Endothelial cell of umbilical vein (primary cell): ENCODE results near the gene MED22. TPM values are rescaled to one million over a fixed set of nuclear protein-coding genes. Genes with fewer than 3 reads are reported as not detected.
A peak's percentile ranks its signal among the peaks of the same experiment; 100 is the strongest.

ENCODE experiments used
- BruUV-seq: library from RNA; stranded (reverse); fragments of 400-500 nt; replicated peaks from 2 replicates; lab custom pipeline; 2021; lab: Mats Ljungman, UMichigan
- CTCF ChIA-PET: fragments of 300-600, 350-600 bp; sonication (Branson Sonifier 250); formaldehyde crosslinking; loops from one replicate; lab custom pipeline; 2021; ENCODE audit warnings: antibody characterized with exemption, inconsistent platforms; lab: Charles Lee
- POLR2A ChIA-PET: fragments of 300-600, 350-600 bp; sonication (Branson Sonifier 250); formaldehyde crosslinking; loops from one replicate; lab custom pipeline; 2021; ENCODE audit warnings: antibody characterized with exemption, inconsistent platforms; lab: Charles Lee
- DNase-seq: peaks from one replicate; pipeline ENCODE4 v3.0.0-alpha.2; 2011; ENCODE audit warnings: low read depth, low spot score
- FAIRE-seq: peaks from 2 replicates; lab custom pipeline; 2011; peaks lifted over from hg19 to GRCh38; lab: Jason Lieb, UNC
- H2AFZ ChIP-seq: 2 replicates; pipeline ENCODE4 v1.6.0; 2012; ENCODE audit warnings: low read depth, low read length, control low read depth, inconsistent platforms
- H3K27ac ChIP-seq: 2 replicates; pipeline ENCODE4 v1.5.1; 2011; ENCODE audit warnings: low read depth, mild to moderate bottlenecking, control low read depth, low read length, moderate library complexity; ENCODE audit not compliant: insufficient read depth
- H3K27me3 ChIP-seq, 2 experiments: 2 replicates each; pipeline versions ENCODE4 v1.6.0 to v1.6.1; 2011; ENCODE audit warnings: low read length in 2 of 2, mixed read lengths in 1 of 2; ENCODE audit not compliant: control insufficient read depth in 2 of 2, insufficient read depth in 2 of 2
- H3K36me3 ChIP-seq, 2 experiments: 2 replicates in 1 of 2; 3 replicates in 1 of 2; pipeline ENCODE4 v1.5.1; 2011; ENCODE audit warnings: low read length in 2 of 2, mild to moderate bottlenecking in 1 of 2, moderate library complexity in 1 of 2; ENCODE audit not compliant: control insufficient read depth in 2 of 2, insufficient read depth in 2 of 2; ENCODE audit errors: extremely low read depth in 1 of 2
- H3K4me1 ChIP-seq: 3 replicates; pipeline ENCODE4 v1.5.1; 2011; ENCODE audit warnings: mild to moderate bottlenecking, low read length; ENCODE audit not compliant: control insufficient read depth, insufficient read depth; ENCODE audit errors: extremely low read depth
- H3K4me2 ChIP-seq: 2 replicates; pipeline ENCODE4 v1.6.1; 2011; ENCODE audit warnings: low read length, control low read depth, mixed read lengths; ENCODE audit not compliant: insufficient read depth
- H3K4me3 ChIP-seq, 3 experiments: fragments of 200-600 bp in 1 of 3; sonication (generic), shearing (Covaris generic) in 1 of 3; replicated peaks in 1 of 3; 2 replicates each; pipeline ENCODE4 v1.5.1; 2011 to 2016; ENCODE audit warnings: control low read depth in 3 of 3, low read length in 3 of 3, mild to moderate bottlenecking in 2 of 3, inconsistent platforms in 1 of 3, low read depth in 1 of 3, moderate library complexity in 1 of 3; ENCODE audit not compliant: insufficient read depth in 1 of 3
- H3K79me2 ChIP-seq: 2 replicates; pipeline ENCODE4 v1.6.0; 2012; ENCODE audit warnings: low read length, inconsistent platforms; ENCODE audit not compliant: control insufficient read depth, insufficient read depth
- H3K9ac ChIP-seq: replicated peaks from 2 replicates; pipeline ENCODE3; 2011; ENCODE audit warnings: low read length, control low read depth; ENCODE audit not compliant: insufficient read depth; ENCODE audit errors: extremely low read depth
- H3K9me1 ChIP-seq: replicated peaks from 3 replicates; pipeline ENCODE4 v1.6.0; 2011; ENCODE audit warnings: mild to moderate bottlenecking, low read length; ENCODE audit not compliant: control insufficient read depth, insufficient read depth; ENCODE audit errors: extremely low read depth
- H3K9me3 ChIP-seq: replicated peaks from 2 replicates; pipeline ENCODE4 v1.5.1; 2012; ENCODE audit warnings: low read length, inconsistent platforms; ENCODE audit not compliant: control insufficient read depth, insufficient read depth
- H4K20me1 ChIP-seq: replicated peaks from 2 replicates; pipeline ENCODE3; 2011; ENCODE audit warnings: mild to moderate bottlenecking, low read length; ENCODE audit not compliant: control insufficient read depth, insufficient read depth; ENCODE audit errors: extremely low read depth
- CTCF ChIP-seq, 2 donors: IDR thresholded peaks; 1 replicate in 1 of 2; 2 replicates in 1 of 2; pipeline ENCODE4 v1.5.1; 2011; ENCODE audit warnings: low read length in 2 of 2, mild to moderate bottlenecking in 2 of 2, moderate library complexity in 2 of 2, control low read depth in 1 of 2, inconsistent platforms in 1 of 2, low read depth in 1 of 2; ENCODE audit not compliant: insufficient read depth in 1 of 2; ENCODE audit errors: extremely low read depth in 1 of 2
- EZH2 ChIP-seq: IDR thresholded peaks from 2 replicates; pipeline ENCODE4 v1.6.1; 2012; ENCODE audit warnings: borderline replicate concordance, low read depth, mild to moderate bottlenecking, moderate library complexity, low read length, inconsistent platforms; ENCODE audit not compliant: severe bottlenecking
- FOS ChIP-seq: IDR thresholded peaks from 2 replicates; pipeline ENCODE4 v1.6.1; 2011; ENCODE audit warnings: mild to moderate bottlenecking, low read length, moderate library complexity, borderline replicate concordance; ENCODE audit not compliant: insufficient read depth
- GATA2 ChIP-seq: IDR thresholded peaks from 2 replicates; pipeline ENCODE4 v1.7.0; 2011; ENCODE audit warnings: low read depth, mild to moderate bottlenecking, moderate library complexity, mixed read lengths, low read length; ENCODE audit not compliant: insufficient read length, insufficient read depth
- JUN ChIP-seq: IDR thresholded peaks from 2 replicates; pipeline ENCODE4 v1.6.1; 2011; ENCODE audit warnings: borderline replicate concordance, low read depth; ENCODE audit not compliant: insufficient read length, insufficient read depth
- MAX ChIP-seq: IDR thresholded peaks from 2 replicates; pipeline ENCODE4 v1.6.1; 2011; ENCODE audit not compliant: insufficient read depth, insufficient read length
- MYC ChIP-seq: IDR thresholded peaks from one replicate; pipeline ENCODE4 v1.6.1; 2011; ENCODE audit warnings: mild to moderate bottlenecking, low read depth, low read length
- POLR2A ChIP-seq: IDR thresholded peaks from 2 replicates; pipeline ENCODE4 v1.6.1; 2012; ENCODE audit warnings: low read depth, mild to moderate bottlenecking, control low read depth, low read length
- POLR2AphosphoS5 ChIP-seq: IDR thresholded peaks from 2 replicates; pipeline ENCODE4 v1.6.1; 2012; ENCODE audit warnings: low read depth, mild to moderate bottlenecking, control low read depth, low read length, moderate library complexity; ENCODE audit not compliant: insufficient read depth
- dilution Hi-C: fragments of 300-500 bp; cut with MboI; formaldehyde crosslinking; loops from one replicate; pipeline ENCODE4 v1.15.0; 2019; ENCODE audit warnings: low sequenced_read_pairs; ENCODE audit not compliant: extremely low pct_ligation_motif_present
- intact Hi-C: fragments of 100-400 bp; cut with micrococcal nuclease; formaldehyde crosslinking; loops from one replicate; pipeline ENCODE4 v1.10.0; 2022
- polyA plus RNA-seq, 4 experiments: library from polyadenylated mRNA; depleted of rRNA in 3 of 4; stranded (reverse) in 3 of 4; unstranded in 1 of 4; fragments of >200 nt; gene quantifications; 2 replicates each; pipeline versions ENCODE4 v1.2.1 to v1.2.3, GENCODE V29; 2011 to 2012; ENCODE audit warnings: missing spikeins in 1 of 4
- total RNA-seq: library from RNA; stranded (reverse); gene quantifications from 2 replicates; pipeline ENCODE4 v1.2.3, GENCODE V29; 2021

Gene MED22
- total and polyA plus RNA-seq, 2 donors (not counting 3 experiments of a cell fraction or from before 2014, with no cell fraction given) = 25.7 to 27.4 TPM

- H3K27ac ChIP-seq = no peak overlapping the region
- no peak overlapping the region for H2AFZ ChIP-seq
- dilution Hi-C loops = no loop called here
- FAIRE-seq (no peak), DNase-seq (no peak)
- no peak overlapping the region for H3K4me2 ChIP-seq
- TSS peak; percentile 14 for BruUV-seq
- H3K9me3 ChIP-seq = no peaks in the 10 kb centered on the region
- H3K27me3 ChIP-seq = no peaks in the 10 kb centered on the region
- peaks cover 4% of the 10 kb centered on the region for H3K79me2 ChIP-seq
- H3K36me3 ChIP-seq = peaks cover 5 to 45% of the 10 kb centered on the region in 2 experiments
- TF ChIP-seq POLR2A (no peak), GATA2 (no peak), JUN (no peak), POLR2AphosphoS5 (no peak), MYC (no peak)
- peaks cover 4% of the 10 kb centered on the region for H3K4me1 ChIP-seq
- ChIA-PET POLR2A (no interaction called here), CTCF (no interaction called here)
- intact Hi-C loops = no loop called here
- no peak overlapping the region for H3K9ac ChIP-seq
- no peak overlapping the region for H3K4me3 ChIP-seq
- no peaks in the 10 kb centered on the region for H3K9me1 ChIP-seq
- no peaks in the 10 kb centered on the region for H4K20me1 ChIP-seq
Measured at GRCh38 chr9:133340916-133341315, 7.0 kb downstream of the MED22 start.

- H3K27me3 ChIP-seq = no peaks in the 10 kb centered on the region
- H4K20me1 ChIP-seq = no peaks in the 10 kb centered on the region
- no TSS peak for BruUV-seq
- H2AFZ ChIP-seq = no peak overlapping the region
- H3K27ac ChIP-seq = no peak overlapping the region
- peaks cover 6% of the 10 kb centered on the region for H3K79me2 ChIP-seq
- no peak overlapping the region for H3K9ac ChIP-seq
- no peaks in the 10 kb centered on the region for H3K9me1 ChIP-seq
- no peak overlapping the region for H3K4me3 ChIP-seq
- H3K36me3 ChIP-seq = peaks cover 5 to 40% of the 10 kb centered on the region in 2 experiments
- ChIA-PET POLR2A (no interaction called here), CTCF (interaction anchor here (1.2 kb wide), 2 partner anchors 10 to 146 kb away, joined by 3 to 4 read pairs; no protein-coding TSS in a partner anchor)
- no peak for DNase-seq
- dilution Hi-C loops = no loop called here
- H3K4me2 ChIP-seq = no peak overlapping the region
- intact Hi-C loops = no loop called here
- H3K9me3 ChIP-seq = no peaks in the 10 kb centered on the region
- peaks cover 4% of the 10 kb centered on the region for H3K4me1 ChIP-seq
- TF ChIP-seq MAX (no peak), GATA2 (no peak), POLR2A (no peak), EZH2 (no peak), JUN (no peak), FOS (no peak), POLR2AphosphoS5 (no peak), CTCF (IDR thresholded peaks at IDR 0.05; ENCODE audit: extremely low read depth in 1 of 2, insufficient read depth in 1 of 2, low read depth in 1 of 2, low read length in 2 of 2) (no peak)
- FAIRE-seq = no peak
Measured at GRCh38 chr9:133340256-133340655, 7.7 kb downstream of the MED22 start.
